Endometrial microvascular endothelial cells (primary cell): ENCODE results near the gene CLCN3. TPM values are rescaled to one million over a fixed set of nuclear protein-coding genes. Genes with fewer than 3 reads are reported as not detected.
"Not testable (repeated sequence)": the region's sequence is repeated elsewhere in the genome, so short reads cannot be mapped to it uniquely, and the experiment has no call there.

Experiments used
- in situ Hi-C: cut with HindIII; loops from 2 replicates; pipeline ENCODE4 v1.10.0; 2017; ENCODE audit warnings: low sequenced_read_pairs, low pct_unique_long_range_greater_than_20kb; ENCODE audit errors: inconsistent ontology term
- total RNA-seq: library from RNA; depleted of rRNA; stranded (reverse); fragments of >200 nt; gene quantifications from one replicate; pipeline ENCODE4 v1.2.3, GENCODE V29; 2015; ENCODE audit errors: inconsistent ontology term

The CLCN3 gene
- total RNA-seq, 1 donor from 2014 or later: 24.2 TPM

GRCh38 chr4:169615467-169616106, 4.8 kb upstream of the CLCN3 start:
- in situ Hi-C loops: no loop called here

DNA sequence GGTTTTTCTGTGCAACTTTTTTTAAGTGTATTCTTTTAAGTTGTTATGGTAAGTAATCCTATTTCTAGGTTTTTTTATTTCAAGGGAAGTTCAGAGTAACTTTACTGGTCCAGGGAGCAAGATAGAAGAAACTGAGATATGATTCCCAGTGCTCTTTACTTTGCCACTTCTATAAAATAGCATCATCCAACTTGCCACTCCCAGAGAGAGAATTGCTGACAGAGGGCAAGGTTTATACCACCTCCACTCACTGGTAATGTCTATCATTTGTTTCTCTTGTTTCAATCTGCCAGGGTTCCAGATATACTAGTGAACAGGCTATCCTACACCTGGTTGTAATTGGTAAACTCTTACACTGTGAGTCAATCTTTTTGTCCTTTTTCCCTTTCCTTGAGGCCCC, 3.5 kb upstream of the CLCN3 start:
- in situ Hi-C loops: no loop called here

- in situ Hi-C loops: no loop called here
Observed at GRCh38 chr4:169617306-169617705, 3.1 kb upstream of the CLCN3 start.

DNA sequence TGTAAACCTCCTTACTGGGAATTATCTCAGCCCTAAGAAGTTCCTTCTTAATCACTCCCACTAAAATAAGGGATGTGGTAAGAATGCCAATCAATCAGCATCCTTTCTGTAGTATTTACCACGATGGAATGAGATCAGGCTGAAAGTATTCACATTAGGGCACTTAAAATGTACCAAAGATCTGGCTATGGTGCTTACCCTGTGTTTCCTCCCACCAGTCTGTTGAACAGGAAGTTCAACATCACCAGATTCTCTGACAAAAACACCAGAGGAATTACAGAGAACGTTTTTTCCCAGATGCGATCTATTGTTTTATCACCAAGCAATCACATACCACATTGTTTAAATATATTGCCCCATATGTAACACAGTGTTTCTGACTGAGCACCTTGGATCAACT, 2.1 kb upstream of the CLCN3 start:
- in situ Hi-C loops: no loop called here

DNA sequence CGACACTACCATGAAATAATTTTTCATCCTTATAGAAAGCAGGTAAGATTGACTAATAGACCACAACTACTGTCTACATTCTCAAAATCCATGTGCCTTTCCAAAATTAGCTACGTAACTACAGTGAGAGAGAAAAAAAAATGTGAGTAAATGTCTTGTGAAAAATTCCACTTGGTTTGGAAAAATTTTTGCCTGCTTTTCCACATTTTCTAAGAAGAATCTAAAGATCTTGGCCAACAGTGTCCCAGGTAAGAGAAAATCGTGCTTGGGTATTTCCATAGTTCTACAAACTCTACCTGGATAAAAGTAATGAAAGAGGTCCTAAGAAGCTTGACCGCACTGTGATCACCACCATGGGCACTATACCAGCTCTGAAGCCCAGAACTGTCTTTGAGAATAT, 1.4 kb upstream of the CLCN3 start:
- in situ Hi-C loops: no loop called here

GRCh38 chr4:169619518-169619957, 840 bp upstream of the CLCN3 start:
- in situ Hi-C loops: no loop called here

DNA sequence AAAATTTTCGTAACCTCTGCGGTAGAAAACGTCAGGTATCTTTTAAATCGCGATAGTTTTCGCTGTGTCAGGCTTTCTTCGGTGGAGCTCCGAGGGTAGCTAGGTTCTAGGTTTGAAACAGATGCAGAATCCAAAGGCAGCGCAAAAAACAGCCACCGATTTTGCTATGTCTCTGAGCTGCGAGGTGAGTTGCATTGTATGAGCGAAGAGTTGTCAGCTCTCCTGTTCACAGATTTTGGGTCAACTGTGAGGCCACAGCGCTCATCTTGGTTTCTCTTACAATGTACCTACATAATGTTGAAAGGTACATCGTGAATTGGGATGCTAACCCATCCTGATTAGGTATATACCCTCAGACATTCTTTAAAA, 486 bp downstream of the CLCN3 start:
- in situ Hi-C loops: no loop called here

DNA sequence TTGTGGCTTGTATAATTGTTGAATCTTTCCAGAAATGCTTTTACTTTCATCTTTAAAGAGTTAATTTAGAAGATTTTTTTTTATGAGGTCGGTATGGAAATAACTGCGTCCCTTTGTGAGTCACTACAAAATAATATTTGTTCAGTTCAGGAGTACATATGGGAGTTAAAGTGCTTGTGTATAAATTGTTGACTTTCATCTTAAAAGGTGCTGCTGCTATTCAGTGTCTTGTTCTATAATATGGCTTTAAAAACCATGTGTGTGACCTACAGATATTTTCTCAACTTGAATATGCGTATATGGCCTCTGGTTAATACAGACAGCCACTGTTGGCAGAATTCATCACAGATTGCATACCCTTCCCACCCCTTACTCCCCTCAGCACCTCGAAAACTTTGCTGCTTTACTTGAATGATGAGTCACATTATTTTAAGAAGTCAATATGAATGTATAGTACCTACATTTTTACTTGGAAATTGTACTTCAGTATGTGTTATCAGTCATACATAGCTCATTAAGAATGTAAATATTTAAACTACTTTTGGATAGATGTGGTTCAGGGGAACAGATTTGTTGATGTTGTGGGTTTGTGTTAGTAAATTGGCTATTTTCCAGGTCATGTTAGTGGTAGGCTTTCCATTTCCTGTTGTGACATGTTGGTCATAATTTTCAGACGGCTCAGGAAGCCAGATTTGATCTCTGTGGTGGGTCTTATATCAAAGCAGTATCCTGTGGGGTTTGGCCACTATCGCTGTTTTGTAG, 1.5 kb downstream of the CLCN3 start:
- in situ Hi-C loops: no loop called here

DNA sequence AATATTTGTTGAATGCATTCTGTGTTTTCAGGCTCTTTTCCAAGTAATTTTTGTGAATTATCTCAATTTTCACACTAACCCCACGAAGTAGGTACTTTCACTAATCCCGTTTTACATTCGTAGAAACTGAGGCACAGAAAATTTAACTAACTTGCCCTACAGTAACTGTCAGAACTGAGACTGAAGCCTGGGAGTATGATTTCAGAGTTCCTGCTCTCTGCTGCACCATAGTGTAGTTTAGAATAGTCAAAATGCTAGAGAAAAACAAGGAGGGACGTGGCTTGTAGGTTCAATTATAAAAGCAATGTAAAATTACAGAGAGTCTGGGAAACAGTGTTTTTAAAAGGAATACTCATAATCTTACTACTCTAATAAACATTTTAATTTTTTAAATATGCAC, 2.2 kb downstream of the CLCN3 start:
- in situ Hi-C loops: no loop called here

- in situ Hi-C loops: not testable (repeated sequence)
Observed at GRCh38 chr4:169624012-169624411, 3.6 kb downstream of the CLCN3 start.

GRCh38 chr4:169625886-169626285, 5.5 kb downstream of the CLCN3 start:
- in situ Hi-C loops: no loop called here

- in situ Hi-C loops: no loop called here
Observed at GRCh38 chr4:169626331-169627282, 6.2 kb downstream of the CLCN3 start.

GRCh38 chr4:169627307-169627706, 6.9 kb downstream of the CLCN3 start:
- in situ Hi-C loops: no loop called here

DNA sequence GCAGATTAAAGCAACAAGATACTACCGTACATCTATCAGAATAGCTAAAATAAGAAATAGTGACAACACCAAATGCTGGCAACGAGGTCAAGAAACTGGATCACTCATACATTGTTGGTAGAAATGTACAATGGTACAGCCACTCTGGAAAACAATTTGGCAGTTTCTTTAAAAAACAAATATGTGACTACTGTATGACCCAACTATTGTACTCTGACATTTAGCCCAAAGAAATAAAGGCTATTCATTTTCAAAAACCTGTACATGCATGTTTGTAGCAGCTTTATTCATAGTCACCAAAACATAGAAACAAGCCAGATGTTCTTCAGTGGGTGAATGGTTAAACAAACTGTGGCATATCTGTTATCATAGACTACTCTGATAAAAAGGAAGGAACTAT, 8.2 kb downstream of the CLCN3 start:
- in situ Hi-C loops: no loop called here

DNA sequence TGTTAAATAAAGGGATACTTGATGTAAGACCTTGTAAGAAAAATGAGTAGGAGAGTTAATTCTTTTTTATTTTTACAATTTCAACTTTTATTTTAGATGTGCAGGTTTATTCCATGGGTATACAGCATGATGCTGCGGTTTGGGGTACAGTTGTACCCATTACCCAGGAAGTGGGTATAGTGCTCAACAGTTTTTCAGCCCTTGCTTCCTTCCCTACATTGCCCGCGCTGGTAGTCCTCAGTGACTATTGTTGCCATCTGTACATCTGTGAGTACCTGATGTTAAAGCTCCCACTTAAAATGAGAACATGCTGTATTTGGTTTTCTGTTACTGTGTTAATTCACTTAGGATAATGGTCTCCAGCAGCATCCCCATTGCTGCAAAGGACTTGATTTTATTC, 9.7 kb downstream of the CLCN3 start:
- in situ Hi-C loops: no loop called here

DNA sequence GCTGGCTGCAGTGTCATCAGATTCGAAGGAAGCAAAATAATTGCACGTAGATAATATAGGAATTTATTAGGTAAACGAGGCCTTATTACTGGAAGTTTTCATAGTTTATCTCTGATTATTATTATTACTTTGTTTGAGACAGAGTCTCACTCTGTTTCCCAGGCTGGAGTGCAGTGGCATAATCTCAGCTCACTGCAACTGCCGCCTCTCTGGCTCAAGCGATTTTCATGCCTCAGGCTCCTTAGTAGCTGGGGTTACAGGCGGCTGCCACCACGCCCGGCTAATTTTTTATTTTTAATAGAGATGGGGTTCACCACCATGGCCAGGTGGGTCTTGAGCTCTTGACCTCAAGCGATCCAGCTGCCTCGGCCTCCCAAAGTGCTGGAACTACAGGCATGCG, 12.5 kb downstream of the CLCN3 start:
- in situ Hi-C loops: no loop called here

DNA sequence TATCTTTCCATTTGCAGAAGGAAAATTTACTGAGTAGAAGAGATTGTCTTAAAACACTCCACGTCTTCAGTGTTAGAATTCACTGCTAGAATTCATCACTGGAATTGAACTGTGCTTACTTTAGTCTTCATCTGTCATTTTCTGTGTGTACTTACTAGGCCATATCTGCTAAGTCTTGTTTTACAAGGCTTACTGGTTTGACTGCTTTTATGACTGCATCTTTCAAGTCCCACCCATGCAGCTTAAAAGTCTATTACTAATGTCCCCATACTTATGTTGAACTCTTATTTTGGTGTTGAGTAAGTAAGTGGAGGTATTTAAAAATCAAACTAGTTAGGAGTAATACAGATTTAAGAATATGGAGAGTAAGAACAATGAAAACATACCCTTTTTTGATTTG, 14.6 kb downstream of the CLCN3 start:
- in situ Hi-C loops: no loop called here

DNA sequence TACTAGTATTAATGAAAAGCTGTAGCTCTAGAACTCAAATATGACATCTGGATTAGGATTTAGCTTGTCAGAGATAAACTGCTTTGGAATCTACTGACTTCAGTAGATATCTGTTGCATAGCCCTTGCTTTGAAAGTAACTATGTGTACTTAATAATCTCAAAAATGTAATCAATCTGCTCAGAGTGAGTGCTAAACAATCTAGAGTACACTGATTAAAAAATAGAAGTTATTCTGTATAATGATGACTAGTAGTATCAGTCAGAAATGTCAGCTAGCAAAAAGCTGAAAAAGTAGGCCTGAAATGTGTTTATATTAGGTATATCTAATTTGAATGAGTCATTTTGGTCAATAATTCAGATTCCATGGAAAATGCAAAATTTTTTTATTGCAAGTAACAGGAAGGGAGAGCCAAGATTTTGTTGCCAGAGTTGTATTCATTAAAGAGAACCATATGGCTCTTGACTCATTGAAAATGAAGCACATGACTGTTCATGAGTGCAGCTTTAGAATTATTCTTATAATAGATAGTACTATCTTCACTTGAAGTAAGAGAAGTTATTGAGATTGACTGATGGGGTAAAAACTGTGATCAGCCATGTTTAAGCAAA, 20.0 kb downstream of the CLCN3 start:
- in situ Hi-C loops: no loop called here

- in situ Hi-C loops: no loop called here
Observed at GRCh38 chr4:169644802-169645201, 24.4 kb downstream of the CLCN3 start.
